WTC11 (cell line): Measurements from ENCODE around the gene ENO3. TPM values are rescaled to one million over a fixed set of nuclear protein-coding genes. Genes with fewer than 3 reads are reported as not detected.
A peak's percentile ranks its signal among the peaks of the same experiment; 100 is the strongest.

Experiments used
- AFF4 ChIP-seq: sonication (generic); formaldehyde crosslinking; IDR thresholded peaks from 2 replicates; pipeline ENCODE4 v1.8.1; 2023; ENCODE audit warnings: mild to moderate bottlenecking, missing genetic modification reagents, borderline replicate concordance
- E2F1 ChIP-seq: sonication (generic); formaldehyde crosslinking; IDR thresholded peaks from 2 replicates; pipeline ENCODE4 v1.8.0; 2022; ENCODE audit warnings: mild to moderate bottlenecking, missing genetic modification reagents
- E2F5 ChIP-seq: sonication (generic); formaldehyde crosslinking; IDR thresholded peaks from 2 replicates; pipeline ENCODE4 v1.8.1; 2022; ENCODE audit warnings: mild to moderate bottlenecking, moderate library complexity, missing genetic modification reagents
- ESRRA ChIP-seq: sonication (generic); formaldehyde crosslinking; IDR thresholded peaks from 2 replicates; pipeline ENCODE4 v1.8.1; 2022; ENCODE audit warnings: mild to moderate bottlenecking, missing genetic modification reagents, borderline replicate concordance
- FOXJ3 ChIP-seq: sonication (generic); formaldehyde crosslinking; IDR thresholded peaks from 2 replicates; pipeline ENCODE4 v1.9.0; 2021; ENCODE audit warnings: missing genetic modification reagents, mild to moderate bottlenecking, borderline replicate concordance
- FOXK1 ChIP-seq: sonication (generic); formaldehyde crosslinking; IDR thresholded peaks from 2 replicates; pipeline ENCODE4 v1.8.0; 2022; ENCODE audit warnings: mild to moderate bottlenecking, moderate library complexity, missing genetic modification reagents
- HMGA2 ChIP-seq: fragments of 250-450 bp; sonication (Bioruptor Pico); IDR thresholded peaks from 2 replicates; pipeline ENCODE4 v1.4.0; 2021; ENCODE audit warnings: mild to moderate bottlenecking, moderate library complexity
- JUN ChIP-seq: sonication (generic); formaldehyde crosslinking; IDR thresholded peaks from 2 replicates; pipeline ENCODE4 v1.8.0; 2023; ENCODE audit warnings: mild to moderate bottlenecking, missing genetic modification reagents
- NR2C2 ChIP-seq: sonication (generic); formaldehyde crosslinking; IDR thresholded peaks from 2 replicates; pipeline ENCODE4 v1.8.0; 2022; ENCODE audit warnings: mild to moderate bottlenecking, missing genetic modification reagents
- SMAD3 ChIP-seq: sonication (generic); formaldehyde crosslinking; IDR thresholded peaks from 2 replicates; pipeline ENCODE4 v1.8.0; 2022; ENCODE audit warnings: missing genetic modification reagents, mild to moderate bottlenecking, borderline replicate concordance
- SOX15 ChIP-seq: fragments of 250-450 bp; sonication (Bioruptor Pico); IDR thresholded peaks from 2 replicates; pipeline ENCODE4 v1.9.0; 2021; ENCODE audit warnings: mild to moderate bottlenecking
- SP1 ChIP-seq: sonication (generic); formaldehyde crosslinking; conservative IDR thresholded peaks from 2 replicates; pipeline ENCODE4 v1.8.1; 2022; ENCODE audit warnings: missing genetic modification reagents
- TP53 ChIP-seq: sonication (generic); formaldehyde crosslinking; IDR thresholded peaks from 2 replicates; pipeline ENCODE4 v1.8.1; 2023; ENCODE audit warnings: mild to moderate bottlenecking, missing genetic modification reagents
- USF1 ChIP-seq: sonication (generic); formaldehyde crosslinking; IDR thresholded peaks from 2 replicates; pipeline ENCODE4 v1.8.0; 2022; ENCODE audit warnings: mild to moderate bottlenecking, missing genetic modification reagents
- USF2 ChIP-seq: sonication (generic); formaldehyde crosslinking; IDR thresholded peaks from 2 replicates; pipeline ENCODE4 v1.8.1; 2023; ENCODE audit warnings: mild to moderate bottlenecking, missing genetic modification reagents, moderate library complexity
- ZNF219 ChIP-seq: sonication (generic); formaldehyde crosslinking; IDR thresholded peaks from 2 replicates; pipeline ENCODE4 v1.8.0; 2023; ENCODE audit warnings: missing genetic modification reagents, mild to moderate bottlenecking, borderline replicate concordance
- ZNF317 ChIP-seq: sonication (generic); formaldehyde crosslinking; IDR thresholded peaks from 2 replicates; pipeline ENCODE4 v1.8.1; 2023; ENCODE audit warnings: low read depth, mild to moderate bottlenecking, moderate library complexity, missing genetic modification reagents, borderline replicate concordance
- ZNF396 ChIP-seq: fragments of 250-450 bp; sonication (Bioruptor Pico); IDR thresholded peaks from 2 replicates; pipeline ENCODE4 v1.8.0; 2021; ENCODE audit warnings: mild to moderate bottlenecking, moderate library complexity, borderline replicate concordance
- ZNF425 ChIP-seq: fragments of 250-450 bp; sonication (Bioruptor Pico); conservative IDR thresholded peaks from 2 replicates; pipeline ENCODE4 v1.9.0; 2021; ENCODE audit warnings: mild to moderate bottlenecking
- total RNA-seq: library from RNA; stranded (reverse); gene quantifications from 3 replicates; pipeline ENCODE4 v1.2.3, GENCODE V29; 2021
- TF ChIP-seq, protein P1 (sequence below): sonication (generic); formaldehyde crosslinking; conservative IDR thresholded peaks from 2 replicates; pipeline ENCODE4 v1.8.1; 2022; ENCODE audit warnings: mild to moderate bottlenecking, missing genetic modification reagents
- TF ChIP-seq, protein P2 (sequence below): fragments of 200-600 bp; IDR thresholded peaks from 2 replicates; pipeline ENCODE4 v1.8.0; 2022; ENCODE audit warnings: antibody characterized with exemption
- TF ChIP-seq, protein P3 (sequence below): fragments of 250-450 bp; sonication (Bioruptor Pico); IDR thresholded peaks from 2 replicates; pipeline ENCODE4 v2.1.2; 2022; ENCODE audit warnings: mild to moderate bottlenecking, moderate library complexity
- TF ChIP-seq, protein P4 (sequence below): sonication (generic); formaldehyde crosslinking; IDR thresholded peaks from 2 replicates; pipeline ENCODE4 v1.8.0; 2023; ENCODE audit warnings: missing genetic modification reagents

Gene ENO3
- total RNA-seq, 1 experiment from 2014 or later = 30.9 TPM

DNA sequence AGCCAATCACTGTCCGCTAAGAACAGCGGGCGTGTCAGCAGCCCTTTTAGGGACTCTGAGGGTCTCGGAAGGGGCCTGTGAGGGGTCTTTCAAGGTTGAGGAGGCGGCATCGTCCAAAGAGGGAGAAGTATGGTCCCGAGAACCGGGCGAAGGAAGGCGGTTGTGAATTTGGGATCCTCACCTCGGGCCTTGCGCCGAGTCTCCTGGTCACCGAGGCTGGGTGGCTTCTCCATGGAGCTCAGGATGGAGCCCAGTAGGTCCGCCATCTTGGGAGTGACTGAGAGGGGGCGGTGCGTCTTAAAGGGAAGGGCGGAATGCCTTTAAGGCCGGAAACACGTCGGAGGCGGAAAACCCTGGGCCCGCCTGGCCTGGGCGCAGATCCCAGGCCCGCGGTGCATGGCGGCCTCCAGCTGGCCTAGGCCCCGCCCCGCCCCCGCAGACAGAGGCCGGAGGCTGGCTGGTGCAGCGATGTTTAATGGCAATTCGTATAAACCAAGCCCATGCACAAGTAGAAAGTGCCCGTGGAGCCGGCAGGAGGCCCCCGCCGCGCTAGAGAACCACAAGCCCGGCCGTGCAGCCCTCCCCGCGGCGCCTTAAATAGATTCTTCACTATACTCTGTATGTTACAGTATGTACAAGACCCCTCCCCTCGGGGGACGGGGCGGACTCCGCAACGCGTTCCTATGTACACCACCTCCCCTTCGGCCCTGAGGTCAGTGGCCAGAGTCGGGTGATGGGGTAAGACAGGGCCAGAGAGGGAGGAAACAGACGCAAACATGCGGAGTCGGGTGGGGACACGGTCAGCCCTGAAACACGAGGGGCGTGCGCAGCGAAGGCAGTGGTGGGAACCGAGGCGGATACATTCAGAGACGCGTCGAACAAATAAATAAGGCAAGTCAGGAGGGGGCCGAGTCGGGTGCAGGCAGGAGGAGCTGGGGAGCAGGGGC is 16.9 kb downstream of the ENO3 start, which contains the start of gene SPAG7 (continued):
- no peak for TF ChIP-seq AFF4 (CRISPR knock-in tag)
- TF ChIP-seq ZNF219 (CRISPR knock-in tag) = peak; percentile 40; the same call in 1 of the 2 replicates
- TF ChIP-seq E2F1 (CRISPR knock-in tag) = no peak
- no peak; the same call in 1 of the 2 replicates for TF ChIP-seq FOXK1 (CRISPR knock-in tag)
- TF ChIP-seq SMAD3 (CRISPR knock-in tag) = no peak
- TF ChIP-seq ZNF317 = no peak
- TF ChIP-seq, protein P1, sequence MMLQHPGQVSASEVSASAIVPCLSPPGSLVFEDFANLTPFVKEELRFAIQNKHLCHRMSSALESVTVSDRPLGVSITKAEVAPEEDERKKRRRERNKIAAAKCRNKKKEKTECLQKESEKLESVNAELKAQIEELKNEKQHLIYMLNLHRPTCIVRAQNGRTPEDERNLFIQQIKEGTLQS (CRISPR knock-in tag) = no peak
- TF ChIP-seq, protein P2, sequence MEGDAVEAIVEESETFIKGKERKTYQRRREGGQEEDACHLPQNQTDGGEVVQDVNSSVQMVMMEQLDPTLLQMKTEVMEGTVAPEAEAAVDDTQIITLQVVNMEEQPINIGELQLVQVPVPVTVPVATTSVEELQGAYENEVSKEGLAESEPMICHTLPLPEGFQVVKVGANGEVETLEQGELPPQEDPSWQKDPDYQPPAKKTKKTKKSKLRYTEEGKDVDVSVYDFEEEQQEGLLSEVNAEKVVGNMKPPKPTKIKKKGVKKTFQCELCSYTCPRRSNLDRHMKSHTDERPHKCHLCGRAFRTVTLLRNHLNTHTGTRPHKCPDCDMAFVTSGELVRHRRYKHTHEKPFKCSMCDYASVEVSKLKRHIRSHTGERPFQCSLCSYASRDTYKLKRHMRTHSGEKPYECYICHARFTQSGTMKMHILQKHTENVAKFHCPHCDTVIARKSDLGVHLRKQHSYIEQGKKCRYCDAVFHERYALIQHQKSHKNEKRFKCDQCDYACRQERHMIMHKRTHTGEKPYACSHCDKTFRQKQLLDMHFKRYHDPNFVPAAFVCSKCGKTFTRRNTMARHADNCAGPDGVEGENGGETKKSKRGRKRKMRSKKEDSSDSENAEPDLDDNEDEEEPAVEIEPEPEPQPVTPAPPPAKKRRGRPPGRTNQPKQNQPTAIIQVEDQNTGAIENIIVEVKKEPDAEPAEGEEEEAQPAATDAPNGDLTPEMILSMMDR = no peak
- TF ChIP-seq, protein P3, sequence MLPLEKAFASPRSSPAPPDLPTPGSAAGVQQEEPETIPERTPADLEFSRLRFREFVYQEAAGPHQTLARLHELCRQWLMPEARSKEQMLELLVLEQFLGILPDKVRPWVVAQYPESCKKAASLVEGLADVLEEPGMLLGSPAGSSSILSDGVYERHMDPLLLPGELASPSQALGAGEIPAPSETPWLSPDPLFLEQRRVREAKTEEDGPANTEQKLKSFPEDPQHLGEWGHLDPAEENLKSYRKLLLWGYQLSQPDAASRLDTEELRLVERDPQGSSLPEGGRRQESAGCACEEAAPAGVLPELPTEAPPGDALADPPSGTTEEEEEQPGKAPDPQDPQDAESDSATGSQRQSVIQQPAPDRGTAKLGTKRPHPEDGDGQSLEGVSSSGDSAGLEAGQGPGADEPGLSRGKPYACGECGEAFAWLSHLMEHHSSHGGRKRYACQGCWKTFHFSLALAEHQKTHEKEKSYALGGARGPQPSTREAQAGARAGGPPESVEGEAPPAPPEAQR = no peak
- TF ChIP-seq NR2C2 (CRISPR knock-in tag) = 0 out of 2 replicates have a peak, but pooled peaks have one; percentile 28
- no peak for TF ChIP-seq HMGA2
- 0 out of 2 replicates have a peak, but pooled peaks have one; percentile 11 for TF ChIP-seq FOXJ3 (CRISPR knock-in tag)
- TF ChIP-seq JUN = no peak; the same call in 1 of the 2 replicates
- no peak for TF ChIP-seq USF2
- peak; percentile 57; the same call in 1 of the 2 replicates for TF ChIP-seq E2F5 (CRISPR knock-in tag)
- no peak for TF ChIP-seq ZNF396 (CRISPR knock-in tag)
- peak; percentile 51 for TF ChIP-seq TP53
- TF ChIP-seq SOX15 (CRISPR knock-in tag) = no peak
- TF ChIP-seq ESRRA (CRISPR knock-in tag) = no peak
- no peak for TF ChIP-seq ZNF425 (CRISPR knock-in tag)
- TF ChIP-seq, protein P4, sequence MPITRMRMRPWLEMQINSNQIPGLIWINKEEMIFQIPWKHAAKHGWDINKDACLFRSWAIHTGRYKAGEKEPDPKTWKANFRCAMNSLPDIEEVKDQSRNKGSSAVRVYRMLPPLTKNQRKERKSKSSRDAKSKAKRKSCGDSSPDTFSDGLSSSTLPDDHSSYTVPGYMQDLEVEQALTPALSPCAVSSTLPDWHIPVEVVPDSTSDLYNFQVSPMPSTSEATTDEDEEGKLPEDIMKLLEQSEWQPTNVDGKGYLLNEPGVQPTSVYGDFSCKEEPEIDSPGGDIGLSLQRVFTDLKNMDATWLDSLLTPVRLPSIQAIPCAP (CRISPR knock-in tag) = no peak
- TF ChIP-seq SP1 = no peak; the same call in 1 of the 2 replicates
- no peak for TF ChIP-seq USF1
